Activated gamma-delta T cell treated with anti-CD3 and anti-CD28 coated beads, Interleukin-2, amount 50 U/mL, for 16 hours (primary cell): ENCODE measurements around the gene PRKG1.

Experiments used
- DNase-seq: peaks from one replicate; pipeline ENCODE4 v3.0.0-alpha.2; 2020; ENCODE audit warnings: low read depth

The PRKG1 gene

DNA sequence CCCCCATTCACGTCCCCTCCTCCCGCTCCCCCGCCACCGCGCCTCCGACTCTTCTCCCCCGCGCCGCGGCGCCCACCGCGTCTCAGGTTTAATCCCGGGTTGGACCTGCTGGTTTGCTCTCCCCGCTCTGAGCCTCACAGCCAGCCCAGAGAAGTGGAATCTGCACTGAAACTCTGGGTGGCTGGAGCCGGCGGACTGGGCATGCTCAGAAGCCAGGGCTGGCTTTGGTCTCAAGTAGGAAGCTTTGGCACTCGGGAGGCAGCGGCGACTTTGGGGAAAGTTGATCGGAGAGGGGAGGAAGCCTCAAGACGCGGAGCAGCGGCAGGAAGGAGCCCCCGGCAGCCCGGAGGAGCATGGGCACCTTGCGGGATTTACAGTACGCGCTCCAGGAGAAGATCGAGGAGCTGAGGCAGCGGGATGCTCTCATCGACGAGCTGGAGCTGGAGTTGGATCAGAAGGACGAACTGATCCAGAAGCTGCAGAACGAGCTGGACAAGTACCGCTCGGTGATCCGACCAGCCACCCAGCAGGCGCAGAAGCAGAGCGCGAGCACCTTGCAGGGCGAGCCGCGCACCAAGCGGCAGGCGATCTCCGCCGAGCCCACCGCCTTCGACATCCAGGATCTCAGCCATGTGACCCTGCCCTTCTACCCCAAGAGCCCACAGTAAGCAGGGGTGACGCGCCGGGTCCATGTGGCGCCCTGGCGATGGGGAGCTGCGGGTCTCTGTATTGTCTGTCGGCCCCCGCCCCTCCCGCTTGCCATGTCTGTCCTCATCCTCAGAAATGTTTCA, at the start of gene PRKG1:
PRKG1 (plus strand) TSS at position 250 of the 791 bp plus-strand sequence.
- DNase-seq: no peak

DNA sequence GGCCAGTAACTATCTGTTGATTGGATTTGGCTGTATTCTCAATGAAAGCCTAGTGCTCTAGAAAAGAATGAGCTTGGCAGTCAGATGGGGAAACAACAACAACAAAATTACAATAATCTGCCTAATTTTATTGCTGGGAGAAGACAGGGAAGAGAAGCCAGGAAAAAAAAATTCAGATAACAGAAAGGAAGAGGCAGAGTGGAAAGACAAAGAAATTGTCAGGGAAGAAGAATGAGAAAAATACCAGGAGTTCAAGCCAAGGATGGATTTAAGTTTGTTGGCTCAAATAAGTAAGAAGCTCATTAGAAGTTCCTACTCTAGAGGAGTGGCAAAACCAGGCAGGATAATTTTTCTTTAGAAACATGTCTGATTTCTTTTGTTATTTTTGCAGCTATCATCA, 45.9 kb upstream of the PRKG1 start:
- DNase-seq: no peak

DNA sequence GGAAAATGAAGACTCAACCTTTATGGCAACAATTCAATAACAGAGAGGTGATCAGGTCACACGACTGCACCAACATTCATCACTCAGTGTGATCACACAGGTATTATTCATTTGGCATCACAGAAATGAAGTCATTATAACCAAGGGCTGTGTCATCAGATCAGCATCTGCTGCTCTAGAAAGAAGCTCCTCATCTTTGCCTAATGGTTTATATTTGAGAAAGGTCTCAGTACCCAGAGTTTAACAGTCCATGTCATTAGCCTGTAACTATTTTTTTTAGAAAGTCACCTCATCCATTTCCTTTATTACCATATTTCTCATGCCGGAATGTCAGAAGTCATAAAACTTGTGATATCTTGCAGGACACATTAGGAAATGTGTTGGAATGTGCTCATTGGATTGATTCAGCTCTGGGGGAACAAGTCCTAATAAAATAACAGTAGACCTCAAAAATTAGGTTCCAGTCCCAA, 45.1 kb upstream of the PRKG1 start:
- no peak for DNase-seq

DNA sequence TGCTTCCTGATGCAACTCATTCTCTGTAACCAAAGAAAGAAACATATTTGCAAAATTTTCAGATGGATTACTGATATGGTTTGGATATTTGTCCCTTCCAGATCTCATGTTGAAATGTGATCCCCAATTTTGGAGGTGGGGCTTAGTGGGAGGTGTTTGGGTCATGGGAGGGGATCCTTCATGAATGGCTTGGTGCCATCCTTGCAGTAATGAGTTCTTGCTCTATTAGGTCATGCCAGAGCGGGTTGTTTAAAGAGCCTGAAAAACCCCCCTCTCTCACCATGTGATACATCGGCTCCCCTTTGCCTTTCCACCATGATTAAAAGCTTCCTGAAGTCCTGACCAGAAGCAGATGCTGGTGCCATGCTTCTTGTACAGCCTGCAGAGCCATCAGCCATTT, 43.8 kb upstream of the PRKG1 start:
- DNase-seq: no peak

DNA sequence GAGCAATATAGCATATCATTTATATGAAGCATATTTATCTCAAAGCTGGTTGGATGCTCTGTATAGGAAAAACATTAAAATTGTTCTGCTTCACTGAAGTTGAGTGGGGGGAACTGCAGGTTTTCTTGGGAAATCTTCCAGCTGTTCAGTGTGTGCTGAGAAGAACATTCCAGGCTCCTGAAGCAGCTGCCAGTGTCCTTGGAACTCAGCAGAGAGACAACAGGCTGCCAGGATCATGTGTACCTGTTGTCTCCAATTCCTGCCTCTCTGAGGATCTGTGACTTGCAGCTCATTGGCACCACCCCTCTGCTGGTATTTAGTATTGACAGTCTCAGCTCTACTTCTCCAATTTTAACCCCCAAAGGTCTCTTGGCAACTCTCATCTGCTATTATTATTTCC, 42.3 kb upstream of the PRKG1 start:
- no peak for DNase-seq

DNA sequence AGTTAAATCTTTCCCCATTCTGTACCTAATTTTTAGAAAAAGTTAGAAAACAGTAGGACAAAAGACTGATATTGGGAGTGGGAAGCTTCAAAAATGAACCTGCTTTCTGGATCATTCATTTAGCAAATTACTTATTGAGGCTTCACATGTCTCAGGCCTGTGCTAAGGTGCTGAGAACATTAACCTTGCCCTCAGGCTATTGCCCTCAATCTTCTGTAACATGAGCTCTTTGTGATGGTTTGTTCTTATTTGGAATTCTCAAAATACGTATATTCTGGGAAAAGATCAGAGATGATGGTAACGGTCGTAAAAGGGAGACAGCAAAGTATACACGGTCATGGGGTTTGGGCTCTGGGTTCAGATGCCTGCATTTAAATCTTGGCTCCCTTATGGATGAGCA, 39.5 kb upstream of the PRKG1 start:
- DNase-seq: no peak

DNA sequence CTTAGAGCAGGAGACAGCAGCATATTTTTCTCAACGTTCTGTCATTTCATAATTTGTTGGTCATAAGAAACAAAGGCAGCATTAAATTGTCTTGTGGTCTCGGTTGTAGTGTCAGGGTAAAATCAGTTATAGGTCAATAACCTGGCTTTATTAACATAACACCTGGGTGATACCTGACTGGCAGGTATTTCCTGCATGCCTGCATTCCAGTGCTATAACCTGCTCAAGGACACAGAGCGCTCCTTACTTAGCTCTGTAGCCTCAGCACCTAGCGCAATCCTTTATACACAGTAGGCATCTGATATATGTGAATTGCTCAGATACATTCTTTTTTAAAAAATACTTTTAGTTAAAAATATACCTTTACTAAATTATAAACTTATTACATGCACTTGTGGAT, 38.9 kb upstream of the PRKG1 start:
- no peak for DNase-seq

DNA sequence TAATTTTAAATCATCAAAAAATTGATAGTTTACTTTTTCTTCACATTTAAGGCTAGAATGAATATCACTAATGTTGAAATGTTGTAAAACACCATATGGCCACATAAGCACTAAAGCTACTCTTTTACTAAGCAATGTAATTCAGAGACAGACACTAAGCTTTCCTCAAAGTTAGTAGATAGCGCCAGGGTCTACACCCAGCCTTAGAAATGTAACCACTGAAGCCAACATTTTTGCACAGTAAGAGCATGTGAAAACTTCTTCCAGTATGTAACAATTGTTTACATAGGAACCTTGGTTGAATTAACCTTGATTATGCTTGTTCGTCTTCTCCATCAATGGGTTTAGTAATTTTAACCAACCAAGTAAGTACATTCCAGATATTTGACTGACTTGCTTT, 28.4 kb upstream of the PRKG1 start:
- DNase-seq: no peak

DNA sequence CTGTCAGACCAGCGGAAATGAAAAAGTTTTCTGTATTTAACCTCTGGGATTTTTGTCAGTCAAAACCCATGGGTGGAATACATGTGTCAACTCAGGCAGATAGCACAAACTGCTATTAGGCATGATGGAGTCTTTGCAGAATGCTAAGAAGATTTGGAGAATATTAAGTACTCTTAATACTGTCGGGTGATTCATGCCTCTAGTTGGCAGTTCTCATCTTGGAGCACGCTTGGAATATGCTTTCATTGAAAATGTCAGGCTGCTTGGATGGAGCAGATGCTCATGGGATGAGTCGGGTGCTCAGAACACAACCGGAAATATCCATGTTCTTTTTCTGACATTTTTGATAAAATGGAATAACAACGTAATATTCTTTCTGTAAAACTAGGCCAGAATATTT, 27.6 kb upstream of the PRKG1 start:
- DNase-seq: no peak

DNA sequence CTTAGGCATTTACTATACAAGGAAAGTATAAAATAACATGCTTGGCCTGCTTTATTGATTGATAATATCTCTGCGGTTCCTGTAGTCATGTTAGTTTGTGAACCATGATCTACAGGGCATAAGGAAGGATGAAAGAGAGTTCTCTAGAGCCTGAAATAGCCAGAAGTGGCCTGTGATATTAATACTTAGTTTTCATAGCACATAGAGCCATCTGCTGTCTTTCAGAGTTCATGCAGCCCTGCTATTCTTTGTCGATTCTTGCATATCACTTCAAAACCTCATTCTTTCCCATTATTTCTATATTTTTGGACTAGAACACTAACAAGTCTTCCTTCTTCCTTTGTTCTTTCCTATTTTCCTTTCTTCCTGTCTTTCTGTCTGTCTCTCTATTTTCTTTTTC, 26.4 kb upstream of the PRKG1 start:
- no peak for DNase-seq

DNA sequence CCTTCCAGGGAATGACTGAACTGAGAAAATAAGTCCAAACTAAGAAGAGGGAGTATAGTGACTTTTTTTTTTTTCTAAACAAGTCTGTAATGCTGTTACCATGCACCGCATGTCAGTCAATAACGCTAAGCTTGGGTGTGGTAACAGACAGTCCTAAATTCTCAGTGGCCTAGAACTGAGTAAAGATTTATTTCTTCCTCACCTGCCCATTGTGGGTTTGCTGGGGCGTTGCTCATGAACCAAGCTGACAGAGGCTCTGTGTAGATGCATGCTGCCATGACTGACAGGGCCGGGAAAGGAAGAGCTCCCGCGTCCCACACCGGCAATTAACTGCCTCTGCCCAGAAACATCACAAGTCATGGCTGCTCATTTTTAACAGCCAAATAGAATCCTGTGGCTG, 25.5 kb upstream of the PRKG1 start:
- no peak for DNase-seq

DNA sequence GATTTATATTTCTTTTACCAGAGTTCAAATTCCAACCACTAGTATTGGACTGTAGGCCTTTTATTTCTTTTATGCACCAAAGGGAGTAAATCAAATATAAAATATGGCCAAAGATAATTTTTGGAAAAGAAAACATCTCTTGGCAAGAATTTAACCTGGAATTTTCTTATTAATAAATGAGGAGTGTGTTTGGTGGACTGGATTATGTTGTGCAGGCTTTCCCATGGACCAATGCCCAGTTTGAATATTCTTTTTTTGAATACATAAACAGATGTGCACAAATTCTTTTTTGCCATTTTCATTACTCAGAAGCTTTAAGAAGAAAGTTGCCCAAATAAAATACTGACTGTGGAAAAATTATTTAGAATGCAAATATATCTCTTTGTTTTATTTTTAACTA, 22.1 kb upstream of the PRKG1 start:
- DNase-seq: no peak

DNA sequence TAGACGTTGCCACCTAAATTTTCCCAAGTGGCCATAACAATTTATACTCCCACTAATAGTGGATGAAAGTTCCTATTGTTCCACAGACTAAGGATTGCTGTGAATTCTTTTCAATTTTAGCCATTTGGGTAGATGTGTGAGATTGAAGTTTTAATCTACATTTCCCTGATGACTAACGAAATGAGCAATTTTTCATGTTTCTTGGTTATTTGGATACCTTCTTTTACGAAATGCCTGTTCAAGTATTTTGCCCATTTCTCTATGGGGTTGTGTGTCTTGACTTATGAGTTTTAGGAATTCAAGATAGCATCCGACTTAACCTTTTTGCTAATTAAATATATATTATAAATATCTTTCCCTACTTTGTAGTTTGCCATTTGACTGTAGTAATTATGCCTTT, 16.4 kb upstream of the PRKG1 start:
- DNase-seq: no peak

DNA sequence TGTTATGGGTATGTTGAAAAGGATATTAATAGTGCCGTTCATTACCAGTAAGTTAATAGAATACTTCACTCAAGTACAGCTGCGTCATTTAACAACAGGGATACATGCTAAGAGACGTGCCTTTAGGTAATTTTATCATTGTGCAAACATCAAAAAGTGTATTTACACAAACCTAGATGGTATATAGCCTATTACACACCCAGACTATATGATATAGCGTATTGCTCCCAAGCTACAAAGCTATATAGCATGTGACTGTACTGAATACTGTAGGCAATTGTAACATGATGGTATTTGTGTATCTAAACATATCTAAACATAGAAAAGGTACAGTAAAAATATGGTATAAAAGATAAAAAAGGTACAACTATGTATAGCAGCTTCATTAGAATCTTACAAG, 11.1 kb upstream of the PRKG1 start:
- DNase-seq: no peak

DNA sequence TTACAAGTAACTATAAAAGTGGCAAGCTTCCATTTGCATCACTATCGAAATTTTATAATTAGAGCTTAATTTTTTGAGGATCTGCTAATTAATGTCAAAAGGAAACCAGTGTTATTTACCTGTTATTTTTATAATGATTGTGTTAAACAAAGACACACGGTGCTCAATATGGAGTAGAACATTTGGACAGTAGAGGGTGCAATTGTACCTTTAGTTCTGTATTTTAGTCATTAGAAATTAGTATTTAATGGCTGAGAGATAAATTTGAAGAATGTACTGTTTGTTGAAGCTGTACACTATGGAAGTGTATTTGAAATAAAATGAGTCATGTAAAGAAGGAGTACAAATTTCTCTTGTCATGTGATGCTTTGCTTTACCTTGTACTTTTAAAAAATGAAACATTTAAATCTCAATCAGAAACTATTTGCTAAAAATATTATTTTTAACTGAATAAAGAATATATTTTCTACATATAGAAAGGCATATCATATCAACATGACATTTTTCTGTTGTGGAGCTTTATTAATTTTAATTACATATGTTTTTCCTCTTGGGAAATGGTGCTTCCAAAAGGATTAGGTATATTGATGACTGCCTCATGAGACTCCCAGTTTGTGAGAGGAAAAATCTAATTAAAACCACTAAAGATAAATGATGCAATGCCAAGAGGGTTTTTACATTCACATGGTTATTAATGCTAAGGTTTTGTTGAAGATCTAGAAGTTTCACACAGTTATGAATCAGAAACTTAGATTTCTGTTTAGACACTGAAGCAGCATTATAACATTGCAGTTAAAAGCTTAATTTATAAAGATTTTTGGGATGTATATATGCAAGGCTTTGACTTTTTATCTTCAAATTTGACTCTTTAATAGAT, 10.4 kb upstream of the PRKG1 start:
- DNase-seq: no peak

DNA sequence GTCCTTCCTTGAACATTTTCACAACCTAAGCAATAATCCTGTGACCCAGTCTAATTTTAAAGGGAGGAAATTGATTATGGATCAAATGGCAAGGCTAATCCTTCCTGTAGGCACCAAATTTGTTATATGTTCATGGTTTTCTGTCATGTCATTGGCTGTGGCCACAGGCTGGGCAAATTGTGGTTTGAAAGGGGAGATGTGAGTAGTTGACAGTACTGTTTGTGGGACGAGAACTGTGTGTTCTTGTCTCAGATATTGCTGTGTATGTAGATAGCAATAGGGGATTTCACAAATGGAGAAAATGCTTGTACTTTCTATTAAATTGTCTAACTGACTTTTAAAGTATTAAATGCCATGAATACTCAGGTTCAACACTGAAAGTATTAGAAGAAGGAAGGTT, 8.1 kb upstream of the PRKG1 start:
- DNase-seq: no peak

DNA sequence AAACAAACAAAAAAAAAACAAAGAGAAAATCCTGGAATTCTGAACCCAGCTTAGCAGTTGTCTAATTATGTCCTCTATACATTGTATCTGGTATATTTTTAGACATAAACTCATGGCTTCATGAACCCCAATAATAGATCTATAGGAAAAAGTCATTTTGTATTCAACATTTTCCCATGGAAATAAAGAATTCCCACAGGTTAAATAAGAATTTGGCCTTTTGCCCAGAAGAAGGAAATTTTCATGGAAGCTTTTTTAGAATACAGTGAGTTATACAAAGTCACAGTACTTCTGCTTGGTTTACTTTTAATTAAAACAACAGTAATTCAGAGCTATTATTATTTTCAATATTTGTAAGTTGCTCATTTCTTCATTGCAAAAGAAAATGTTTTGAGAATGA, 2.1 kb upstream of the PRKG1 start:
- DNase-seq: no peak

DNA sequence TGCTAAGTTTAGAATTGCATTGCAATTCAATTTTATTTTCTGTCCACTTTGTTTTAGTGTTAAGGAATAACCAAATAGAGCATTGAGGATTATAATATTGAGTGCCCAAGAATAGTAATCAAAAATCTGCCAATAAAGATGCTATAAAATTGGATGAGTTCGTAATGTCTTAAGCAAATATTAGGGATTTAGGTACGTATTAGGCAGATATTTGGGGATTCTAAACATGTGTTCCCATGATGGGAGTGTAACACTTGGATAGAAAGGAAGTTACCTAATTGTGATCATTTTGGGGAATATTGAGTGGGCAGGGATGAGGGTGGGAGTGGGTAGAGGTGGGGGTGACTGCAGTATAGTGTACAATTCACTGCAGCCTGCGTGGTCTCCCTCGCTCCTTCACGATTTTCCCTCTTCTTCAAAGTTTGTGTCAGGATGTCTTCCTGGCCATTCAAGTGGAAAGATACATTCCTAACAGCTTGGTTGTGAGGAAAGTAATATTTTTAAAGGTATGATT, 1.3 kb upstream of the PRKG1 start:
- no peak for DNase-seq

DNA sequence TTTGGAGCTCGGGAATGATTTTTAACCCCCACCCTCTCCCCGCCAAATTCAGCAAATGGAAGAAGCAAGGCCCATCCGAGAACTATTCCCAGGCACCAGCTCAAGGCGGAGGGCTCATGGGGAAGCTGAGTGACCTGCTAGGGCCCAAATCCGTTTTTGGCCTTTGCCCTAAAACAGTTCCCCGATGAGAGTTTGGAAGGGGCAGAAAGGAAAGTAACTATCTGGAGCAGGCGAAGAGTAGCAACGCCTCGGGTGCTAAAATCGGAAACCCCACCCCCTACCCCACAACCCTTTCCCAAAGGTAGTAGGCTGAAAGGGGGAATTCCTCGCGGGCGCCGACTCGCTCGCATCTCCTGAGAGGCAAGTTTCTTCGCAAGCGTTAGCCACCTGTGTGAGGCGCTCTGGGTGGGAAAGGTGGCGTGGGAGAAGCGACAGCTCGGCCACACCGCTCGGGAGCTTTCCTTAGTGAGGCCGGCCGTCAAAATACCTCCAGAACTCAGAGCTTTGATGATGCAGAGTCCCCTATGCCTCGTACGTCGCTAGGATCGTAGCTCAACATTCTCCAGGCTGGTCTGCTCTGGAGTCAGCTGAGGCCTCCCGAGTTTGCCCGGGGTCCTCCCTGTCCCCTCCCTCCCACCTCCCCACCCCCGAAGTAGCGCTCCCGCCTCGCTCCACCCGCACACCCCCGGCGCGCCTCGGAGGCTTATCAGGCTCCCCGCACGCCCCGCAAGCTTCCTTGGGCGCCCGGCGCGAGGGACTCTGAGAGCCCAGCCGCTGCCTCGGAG, 642 bp upstream of the PRKG1 start:
- no peak for DNase-seq

DNA sequence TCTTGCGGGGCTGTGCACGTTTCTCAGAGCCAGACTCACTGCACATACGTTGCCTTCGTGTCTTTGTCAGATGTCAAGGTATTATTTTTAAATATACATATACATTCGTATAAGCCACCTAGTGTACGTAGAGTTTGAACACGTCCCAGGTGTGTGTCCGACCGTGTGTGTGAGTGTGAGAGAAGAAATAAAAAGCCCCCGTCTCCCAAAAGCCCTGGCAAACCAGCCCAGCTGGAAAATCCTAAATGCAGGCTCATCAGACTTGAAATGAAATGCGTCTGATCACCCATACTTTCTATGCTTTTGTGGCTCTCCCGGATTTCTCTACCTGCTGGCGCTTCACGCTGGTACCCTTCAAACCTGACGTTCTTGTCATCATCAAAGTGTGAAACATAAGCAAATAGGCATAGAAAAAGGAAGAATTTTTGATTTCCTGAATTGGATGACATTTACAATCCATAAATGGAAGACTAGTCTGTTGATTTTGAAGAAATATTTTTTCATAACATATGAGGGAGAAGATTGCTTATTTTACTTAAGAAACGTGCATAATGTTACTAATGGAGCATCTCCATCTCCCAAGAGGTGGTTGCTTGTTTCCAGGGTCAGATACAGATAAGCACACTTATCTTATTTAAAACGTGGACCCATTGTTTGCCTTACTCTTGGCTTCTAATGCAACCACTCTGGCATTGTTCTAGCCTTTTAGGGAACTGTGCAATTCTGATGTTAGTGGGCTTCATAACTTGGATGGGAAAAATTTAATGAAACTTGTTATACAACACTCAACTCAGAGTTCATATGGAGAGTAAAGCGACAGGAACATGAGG, 971 bp downstream of the PRKG1 start:
- no peak for DNase-seq

DNA sequence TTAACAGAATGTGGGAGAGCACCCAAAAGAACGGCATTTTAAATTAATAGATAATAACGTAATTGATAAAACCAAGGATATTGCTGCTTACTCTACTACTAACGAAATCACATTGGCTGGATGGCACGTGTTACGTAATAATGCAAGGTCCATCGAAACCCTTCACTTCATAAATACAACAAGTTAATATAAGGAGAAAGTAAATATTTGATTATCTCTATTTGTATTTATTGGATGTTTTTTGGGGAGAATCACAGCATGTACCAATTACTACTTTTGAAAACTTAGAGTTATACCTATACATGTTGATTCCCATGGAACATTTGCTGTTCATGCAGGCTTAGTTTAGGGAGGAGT, 1.6 kb downstream of the PRKG1 start:
- no peak for DNase-seq
